Astrocyte (in vitro differentiated cells and primary cell): Measurements from ENCODE around the gene BOD1. TPM values are rescaled to one million over a fixed set of nuclear protein-coding genes. Genes with fewer than 3 reads are reported as not detected.

ENCODE experiments used
- DNase-seq: peaks from one replicate; pipeline ENCODE4 v3.0.0-alpha.2; 2010; ENCODE audit warnings: low read depth
- FAIRE-seq: peaks from 2 replicates; lab custom pipeline; 2011; peaks lifted over from hg19 to GRCh38; lab: Jason Lieb, UNC
- H2AFZ ChIP-seq: 2 replicates; pipeline ENCODE4 v1.6.0; 2012; ENCODE audit warnings: low read depth, low read length, inconsistent platforms
- H3K27ac ChIP-seq: 2 replicates; pipeline ENCODE4 v1.5.1; 2011; ENCODE audit warnings: low read depth, low read length, inconsistent platforms
- H3K27me3 ChIP-seq: 2 replicates; pipeline ENCODE4 v1.6.0; 2011; ENCODE audit warnings: low read length, inconsistent platforms; ENCODE audit not compliant: insufficient read depth
- H3K36me3 ChIP-seq: 2 replicates; pipeline ENCODE4 v1.5.1; 2011; ENCODE audit warnings: low read length, inconsistent platforms; ENCODE audit not compliant: insufficient read depth
- H3K4me1 ChIP-seq: 2 replicates; pipeline ENCODE4 v1.5.1; 2011; ENCODE audit warnings: low read length, inconsistent platforms; ENCODE audit not compliant: insufficient read depth
- H3K4me2 ChIP-seq: 2 replicates; pipeline ENCODE4 v1.6.0; 2012; ENCODE audit warnings: low read length, inconsistent platforms
- H3K4me3 ChIP-seq: 2 replicates; pipeline ENCODE4 v1.5.1; 2011; ENCODE audit warnings: low read depth, mild to moderate bottlenecking, low read length, inconsistent platforms; ENCODE audit not compliant: insufficient read depth
- H3K79me2 ChIP-seq: 2 replicates; pipeline ENCODE4 v1.6.0; 2012; ENCODE audit warnings: mild to moderate bottlenecking, low read length, inconsistent platforms; ENCODE audit not compliant: insufficient read depth
- H3K9ac ChIP-seq: 2 replicates; pipeline ENCODE4 v1.6.0; 2012; ENCODE audit warnings: mild to moderate bottlenecking, low read length, inconsistent platforms
- H3K9me3 ChIP-seq: 2 replicates; pipeline ENCODE4 v1.5.1; 2012; ENCODE audit warnings: low read depth, mild to moderate bottlenecking, low read length, inconsistent platforms; ENCODE audit not compliant: insufficient read depth
- H4K20me1 ChIP-seq: 2 replicates; pipeline ENCODE4 v1.6.0; 2012; ENCODE audit warnings: low read length, inconsistent platforms; ENCODE audit not compliant: insufficient read depth
- H3K27ac Mint-ChIP-seq: one replicate; pipeline ENCODE4 v1.8.0; 2021; ENCODE audit warnings: mild to moderate bottlenecking, mixed read lengths; ENCODE audit not compliant: unreplicated experiment
- H3K27me3 Mint-ChIP-seq: one replicate; pipeline ENCODE4 v1.8.0; 2021; ENCODE audit warnings: low read depth, mixed read lengths; ENCODE audit not compliant: unreplicated experiment
- H3K36me3 Mint-ChIP-seq: one replicate; pipeline ENCODE4 v1.8.0; 2021; ENCODE audit warnings: low read depth, mixed read lengths; ENCODE audit not compliant: unreplicated experiment
- H3K4me1 Mint-ChIP-seq: one replicate; pipeline ENCODE4 v1.8.0; 2021; ENCODE audit warnings: low read depth, mixed read lengths; ENCODE audit not compliant: unreplicated experiment
- H3K4me3 Mint-ChIP-seq: one replicate; pipeline ENCODE4 v1.8.0; 2021; ENCODE audit warnings: mild to moderate bottlenecking, moderate library complexity, mixed read lengths; ENCODE audit not compliant: unreplicated experiment
- H3K9me3 Mint-ChIP-seq: one replicate; pipeline ENCODE4 v1.8.0; 2021; ENCODE audit warnings: mild to moderate bottlenecking, mixed read lengths; ENCODE audit not compliant: unreplicated experiment
- EZH2 ChIP-seq: IDR thresholded peaks from 2 replicates; pipeline ENCODE4 v1.6.1; 2012; ENCODE audit warnings: mild to moderate bottlenecking, low read length, inconsistent platforms; ENCODE audit not compliant: insufficient read depth
- total RNA-seq: library from RNA; stranded (reverse); gene quantifications from 2 replicates; pipeline ENCODE4 v1.2.1, GENCODE V29; 2021
- TF ChIP-seq, protein P1 (sequence below): IDR thresholded peaks from 2 replicates; pipeline ENCODE4 v1.5.1; 2011; ENCODE audit warnings: low read depth, mild to moderate bottlenecking, inconsistent platforms, low read length, moderate library complexity; ENCODE audit not compliant: insufficient read depth

Gene BOD1
- total RNA-seq, 1 donor from 2014 or later = 76.8 TPM

GRCh38 chr5:173660481-173661280, 44.2 kb upstream of the BOD1 start:
- H3K4me3 ChIP-seq = no peak overlapping the region
- no peak overlapping the region for H3K9ac ChIP-seq
- no peak overlapping the region for H3K4me3 Mint-ChIP-seq
- peaks cover 6% of the 10 kb centered on the region for H3K9me3 Mint-ChIP-seq
- no peaks in the 10 kb centered on the region for H3K4me1 ChIP-seq
- H3K27ac ChIP-seq = no peak overlapping the region
- no peak overlapping the region for H2AFZ ChIP-seq
- no peak for DNase-seq
- FAIRE-seq = no peak
- no peaks in the 10 kb centered on the region for H3K79me2 ChIP-seq
- no peaks in the 10 kb centered on the region for H3K4me1 Mint-ChIP-seq
- H3K27ac Mint-ChIP-seq = no peak overlapping the region
- no peak overlapping the region for H3K4me2 ChIP-seq
- no peaks in the 10 kb centered on the region for H4K20me1 ChIP-seq
- no peaks in the 10 kb centered on the region for H3K27me3 ChIP-seq
- H3K9me3 ChIP-seq = no peaks in the 10 kb centered on the region
- H3K36me3 Mint-ChIP-seq = peaks cover 2% of the 10 kb centered on the region
- H3K36me3 ChIP-seq = no peaks in the 10 kb centered on the region
- no peak for TF ChIP-seq EZH2
- TF ChIP-seq, protein P1, sequence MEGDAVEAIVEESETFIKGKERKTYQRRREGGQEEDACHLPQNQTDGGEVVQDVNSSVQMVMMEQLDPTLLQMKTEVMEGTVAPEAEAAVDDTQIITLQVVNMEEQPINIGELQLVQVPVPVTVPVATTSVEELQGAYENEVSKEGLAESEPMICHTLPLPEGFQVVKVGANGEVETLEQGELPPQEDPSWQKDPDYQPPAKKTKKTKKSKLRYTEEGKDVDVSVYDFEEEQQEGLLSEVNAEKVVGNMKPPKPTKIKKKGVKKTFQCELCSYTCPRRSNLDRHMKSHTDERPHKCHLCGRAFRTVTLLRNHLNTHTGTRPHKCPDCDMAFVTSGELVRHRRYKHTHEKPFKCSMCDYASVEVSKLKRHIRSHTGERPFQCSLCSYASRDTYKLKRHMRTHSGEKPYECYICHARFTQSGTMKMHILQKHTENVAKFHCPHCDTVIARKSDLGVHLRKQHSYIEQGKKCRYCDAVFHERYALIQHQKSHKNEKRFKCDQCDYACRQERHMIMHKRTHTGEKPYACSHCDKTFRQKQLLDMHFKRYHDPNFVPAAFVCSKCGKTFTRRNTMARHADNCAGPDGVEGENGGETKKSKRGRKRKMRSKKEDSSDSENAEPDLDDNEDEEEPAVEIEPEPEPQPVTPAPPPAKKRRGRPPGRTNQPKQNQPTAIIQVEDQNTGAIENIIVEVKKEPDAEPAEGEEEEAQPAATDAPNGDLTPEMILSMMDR = no peak
- H3K27me3 Mint-ChIP-seq = peaks cover 4% of the 10 kb centered on the region

DNA sequence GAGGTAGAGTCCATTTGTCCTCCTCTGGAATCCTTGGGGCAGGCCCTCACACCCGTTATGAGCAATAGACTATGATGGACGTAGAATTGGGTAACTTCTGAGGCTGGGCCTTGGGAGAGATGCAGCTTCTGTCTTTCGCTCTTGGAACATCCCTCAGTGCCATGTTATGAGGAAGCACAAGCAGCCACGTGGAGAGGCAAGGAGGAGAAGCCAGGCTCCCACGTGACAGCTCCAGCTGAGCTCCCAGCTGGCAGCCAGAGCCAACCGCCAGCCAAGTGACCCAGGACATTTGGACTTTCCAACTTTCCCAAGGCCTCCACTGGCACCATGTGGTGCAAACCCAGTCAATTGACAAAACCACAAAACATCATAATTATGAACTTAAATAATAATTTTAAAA, 43.0 kb upstream of the BOD1 start:
- peaks cover 4% of the 10 kb centered on the region for H3K27me3 Mint-ChIP-seq
- FAIRE-seq = no peak

More for the DNA sequence above, 43.0 kb upstream of the BOD1 start:
- Histone ChIP-seq H3K36me3 (no peaks in the 10 kb centered on the region), H3K27ac (no peak overlapping the region), H3K4me2 (no peak overlapping the region), H3K4me1 (no peaks in the 10 kb centered on the region), H3K9ac (no peak overlapping the region), H4K20me1 (no peaks in the 10 kb centered on the region), H3K27me3 (no peaks in the 10 kb centered on the region), H3K4me3 (no peak overlapping the region), H3K79me2 (no peaks in the 10 kb centered on the region), H3K9me3 (no peaks in the 10 kb centered on the region), H2AFZ (no peak overlapping the region)
- H3K36me3 Mint-ChIP-seq = no peaks in the 10 kb centered on the region
- peaks cover 4% of the 10 kb centered on the region for H3K9me3 Mint-ChIP-seq
- DNase-seq = no peak
- H3K4me3 Mint-ChIP-seq = no peak overlapping the region
- no peaks in the 10 kb centered on the region for H3K4me1 Mint-ChIP-seq
- H3K27ac Mint-ChIP-seq = no peak overlapping the region
- TF ChIP-seq, protein P1 = no peak
- TF ChIP-seq EZH2 = no peak
